CD14-positive monocyte (primary cell): ENCODE measurements around the gene LUC7L2. TPM values are rescaled to one million over a fixed set of nuclear protein-coding genes. Genes with fewer than 3 reads are reported as not detected.

Experiments used
- DNase-seq, 3 donors: peaks; one replicate each; pipeline ENCODE4 v3.0.0-alpha.2; 2011 to 2022
- H2AFZ ChIP-seq: 2 replicates; pipeline ENCODE4 v1.6.0; 2012; ENCODE audit warnings: mild to moderate bottlenecking, low read depth, low read length, inconsistent platforms; ENCODE audit not compliant: insufficient read depth, poor library complexity, severe bottlenecking
- H3K27ac ChIP-seq, 2 donors: 1 replicate in 1 of 2; 2 replicates in 1 of 2; pipeline ENCODE4 v1.5.1; 2012 to 2013; ENCODE audit warnings: low read length in 2 of 2, control low read depth in 1 of 2, inconsistent platforms in 1 of 2, low read depth in 1 of 2, mild to moderate bottlenecking in 1 of 2
- H3K27me3 ChIP-seq, 2 donors: one replicate each; pipeline versions ENCODE4 v1.6.0 to v1.6.1; 2011 to 2013; ENCODE audit warnings: low read length in 2 of 2; ENCODE audit not compliant: control insufficient read depth in 2 of 2, insufficient read depth in 2 of 2
- H3K36me3 ChIP-seq, 2 donors: replicated peaks in 1 of 2; 1 replicate in 1 of 2; 2 replicates in 1 of 2; pipeline versions ENCODE4 v1.5.1 to v1.6.1; 2012 to 2013; ENCODE audit warnings: low read length in 2 of 2, control low read depth in 1 of 2, inconsistent platforms in 1 of 2, mild to moderate bottlenecking in 1 of 2; ENCODE audit not compliant: insufficient read depth in 2 of 2, control insufficient read depth in 1 of 2
- H3K4me1 ChIP-seq, 2 donors: 1 replicate in 1 of 2; 2 replicates in 1 of 2; pipeline versions ENCODE4 v1.5.1 to v1.6.1; 2012 to 2013; ENCODE audit warnings: low read length in 2 of 2, control low read depth in 1 of 2, inconsistent platforms in 1 of 2, mild to moderate bottlenecking in 1 of 2, moderate library complexity in 1 of 2; ENCODE audit not compliant: insufficient read depth in 2 of 2, control insufficient read depth in 1 of 2
- H3K4me2 ChIP-seq: replicated peaks from 2 replicates; pipeline ENCODE3; 2012; ENCODE audit warnings: low read length, moderate library complexity, mild to moderate bottlenecking; ENCODE audit not compliant: poor library complexity, severe bottlenecking; ENCODE audit errors: extremely low read depth
- H3K4me3 ChIP-seq, 3 experiments: fragments of 200-600 bp in 1 of 3; sonication (generic) in 1 of 3; replicated peaks in 1 of 3; 1 replicate in 2 of 3; 2 replicates in 1 of 3; pipeline ENCODE4 v1.5.1; 2011 to 2013; ENCODE audit warnings: low read length in 3 of 3, mild to moderate bottlenecking in 3 of 3, control low read depth in 2 of 3, low read depth in 2 of 3, inconsistent platforms in 1 of 3, moderate library complexity in 1 of 3
- H3K79me2 ChIP-seq: 2 replicates; pipeline ENCODE4 v1.6.0; 2012; ENCODE audit warnings: mild to moderate bottlenecking, control low read depth, inconsistent platforms, low read length, moderate library complexity; ENCODE audit not compliant: insufficient read depth
- H3K9ac ChIP-seq: 2 replicates; pipeline ENCODE4 v1.6.0; 2017; ENCODE audit warnings: low read length, mild to moderate bottlenecking; ENCODE audit not compliant: insufficient read depth, poor library complexity, severe bottlenecking
- H3K9me3 ChIP-seq, 2 donors: replicated peaks in 1 of 2; 1 replicate in 1 of 2; 2 replicates in 1 of 2; pipeline versions ENCODE4 v1.5.1 to v1.6.1; 2012 to 2013; ENCODE audit warnings: low read length in 2 of 2, control low read depth in 1 of 2; ENCODE audit not compliant: control insufficient read depth in 1 of 2, insufficient read depth in 1 of 2
- H4K20me1 ChIP-seq: 2 replicates; pipeline ENCODE4 v1.6.0; 2012; ENCODE audit warnings: mild to moderate bottlenecking, low read length, control low read depth, moderate library complexity; ENCODE audit not compliant: insufficient read depth
- H3K27ac Mint-ChIP-seq, 7 donors: one replicate each; pipeline ENCODE4 v1.8.0; 2020; ENCODE audit warnings: mild to moderate bottlenecking in 7 of 7, mixed read lengths in 7 of 7, moderate library complexity in 6 of 7, inconsistent platforms in 2 of 7
- H3K27me3 Mint-ChIP-seq, 3 donors: one replicate each; pipeline ENCODE4 v1.8.0; 2021 to 2022; ENCODE audit warnings: low read depth in 3 of 3, mild to moderate bottlenecking in 3 of 3, mixed read lengths in 3 of 3, moderate library complexity in 3 of 3, inconsistent platforms in 1 of 3
- H3K36me3 Mint-ChIP-seq, 2 donors: one replicate each; pipeline ENCODE4 v1.8.0; 2020; ENCODE audit warnings: mixed read lengths in 2 of 2, inconsistent platforms in 1 of 2, mild to moderate bottlenecking in 1 of 2
- H3K4me1 Mint-ChIP-seq: one replicate; pipeline ENCODE4 v1.8.0; 2020; ENCODE audit warnings: mild to moderate bottlenecking, mixed read lengths
- H3K4me3 Mint-ChIP-seq, 2 donors: one replicate each; pipeline ENCODE4 v1.8.0; 2020; ENCODE audit warnings: mild to moderate bottlenecking in 2 of 2, mixed read lengths in 2 of 2, moderate library complexity in 1 of 2
- H3K9me3 Mint-ChIP-seq, 7 donors: one replicate each; pipeline ENCODE4 v1.8.0; 2020 to 2022; ENCODE audit warnings: mixed read lengths in 7 of 7, mild to moderate bottlenecking in 6 of 7, moderate library complexity in 6 of 7, inconsistent platforms in 2 of 7
- CTCF ChIP-seq: fragments of 200-600 bp; IDR thresholded peaks from one replicate; pipeline ENCODE4 v1.8.0; 2022; ENCODE audit warnings: antibody characterized with exemption, mild to moderate bottlenecking
- WGBS: methylation state at CpG from one replicate; pipeline ENCODE4 v1.1.5; 2013; ENCODE audit warnings: missing lambda C conversion rate; ENCODE audit not compliant: insufficient coverage; 5-methylcytosine and 5-hydroxymethylcytosine counted together
- intact Hi-C, 2 donors: fragments of 100-400 bp; cut with micrococcal nuclease; formaldehyde crosslinking; loops; one replicate each; pipeline versions ENCODE4 v1.15.0 to v1.15.1; 2023
- polyA plus RNA-seq, 3 donors: library from polyadenylated mRNA; depleted of rRNA in 1 of 3; unstranded in 2 of 3; stranded (reverse) in 1 of 3; fragments of 300-500 nt in 2 of 3; fragments of >200 nt in 1 of 3; fragmentation: Illumina TruSeq in 2 of 3; gene quantifications; 1 replicate in 2 of 3; 2 replicates in 1 of 3; pipeline ENCODE4 v1.2.3, GENCODE V29; 2012 to 2021

The LUC7L2 gene
- polyA plus RNA-seq, 3 donors: 24.7 to 54.5 (median 26.8) TPM

GRCh38 chr7:139451638-139452037, 91.9 kb downstream of the LUC7L2 start:
- intact Hi-C loops: no loop called here
- Histone ChIP-seq H3K4me3 (no peak overlapping the region), H3K36me3 (no peaks in the 10 kb centered on the region), H2AFZ (no peak overlapping the region), H3K4me1 (no peaks in the 10 kb centered on the region), H3K9ac (no peak overlapping the region), H3K4me2 (no peak overlapping the region), H3K9me3 (peaks cover 0 to 4% of the 10 kb centered on the region in 2 donors), H3K27me3 (no peaks in the 10 kb centered on the region), H4K20me1 (no peaks in the 10 kb centered on the region), H3K27ac (no peak overlapping the region), H3K79me2 (no peaks in the 10 kb centered on the region)
- no peak for TF ChIP-seq CTCF
- Mint-ChIP-seq H3K9me3 (peaks cover 0 to 4% (median 0%) of the 10 kb centered on the region in 7 donors), H3K4me3 (no peak overlapping the region), H3K27ac (no peak overlapping the region), H3K4me1 (no peaks in the 10 kb centered on the region), H3K36me3 (no peaks in the 10 kb centered on the region), H3K27me3 (peaks cover 0 to 2% (median under 1%) of the 10 kb centered on the region in 3 donors)
- WGBS: 100% methylated on average over 1 of the region's 6 CpGs
- no peak for DNase-seq

- H3K4me3 ChIP-seq: no peak overlapping the region
- no peak overlapping the region for H3K4me2 ChIP-seq
- no peaks in the 10 kb centered on the region for H3K4me1 ChIP-seq
- intact Hi-C loops: no loop called here
- no peak overlapping the region for H2AFZ ChIP-seq
- Mint-ChIP-seq H3K4me3 (no peak overlapping the region), H3K27me3 (peaks cover 0 to 2% (median 1%) of the 10 kb centered on the region in 3 donors), H3K27ac (peak overlapping the region in 1 of 7 donors; percentile 66), H3K9me3 (peaks cover 0 to 4% (median 0%) of the 10 kb centered on the region in 7 donors), H3K36me3 (no peaks in the 10 kb centered on the region), H3K4me1 (no peaks in the 10 kb centered on the region)
- TF ChIP-seq CTCF: no peak
- H4K20me1 ChIP-seq: no peaks in the 10 kb centered on the region
- no peak overlapping the region for H3K27ac ChIP-seq
- no peaks in the 10 kb centered on the region for H3K36me3 ChIP-seq
- no peaks in the 10 kb centered on the region for H3K27me3 ChIP-seq
- WGBS: 96% methylated on average over 10 of the region's 12 CpGs
- DNase-seq: no peak
- no peaks in the 10 kb centered on the region for H3K79me2 ChIP-seq
- no peak overlapping the region for H3K9ac ChIP-seq
- H3K9me3 ChIP-seq: peaks cover 0 to 4% of the 10 kb centered on the region in 2 donors
Observed at GRCh38 chr7:139452958-139453672, 93.4 kb downstream of the LUC7L2 start.
